GM18520 (cell line): Measurements from ENCODE around the gene FAM124A.

ENCODE experiments used
- ATAC-seq: cut with Tn5 transposase; IDR thresholded peaks from one replicate; pipeline ENCODE4 v1.9.1; 2021; ENCODE audit not compliant: unreplicated experiment

Gene FAM124A

DNA sequence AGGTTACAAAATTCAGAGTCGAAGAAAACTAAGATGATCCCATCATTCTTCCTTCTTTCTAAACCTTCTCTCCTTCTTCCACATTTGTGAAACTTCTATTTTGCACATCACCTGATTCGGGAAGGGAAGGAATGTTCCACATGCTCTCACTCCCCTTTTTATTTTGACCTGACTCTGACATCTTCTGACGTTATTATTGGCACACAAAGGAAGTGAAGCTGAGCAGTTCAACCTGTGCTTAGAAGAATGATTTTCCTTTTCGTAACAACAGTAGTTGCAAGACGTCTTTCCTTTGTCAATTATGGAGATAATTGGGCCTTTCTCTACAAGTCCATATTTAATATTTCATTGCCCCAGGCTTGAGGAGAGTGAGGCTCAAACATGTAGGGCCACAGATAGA is 18.0 kb downstream of the FAM124A start:
- no peak for ATAC-seq

DNA sequence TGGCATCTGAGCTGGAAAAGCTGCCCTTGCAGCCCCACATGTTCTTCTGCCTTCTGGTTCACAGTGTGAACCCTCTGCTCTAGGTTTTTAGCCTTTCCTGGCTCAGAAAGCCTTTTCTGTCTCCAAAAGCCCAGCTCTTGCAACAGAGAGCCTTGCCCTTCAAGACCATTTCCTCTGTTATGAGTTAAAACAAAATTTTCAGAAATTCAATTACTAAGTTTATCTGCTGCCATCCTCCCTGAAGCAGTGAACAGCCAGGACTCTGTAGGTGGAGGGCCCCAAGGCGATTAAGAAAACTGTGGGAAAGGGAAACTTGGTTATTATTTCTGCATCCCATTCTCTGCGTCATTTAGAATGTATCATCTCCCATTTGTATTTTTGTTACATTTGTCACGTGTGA is 18.8 kb downstream of the FAM124A start:
- no peak for ATAC-seq

DNA sequence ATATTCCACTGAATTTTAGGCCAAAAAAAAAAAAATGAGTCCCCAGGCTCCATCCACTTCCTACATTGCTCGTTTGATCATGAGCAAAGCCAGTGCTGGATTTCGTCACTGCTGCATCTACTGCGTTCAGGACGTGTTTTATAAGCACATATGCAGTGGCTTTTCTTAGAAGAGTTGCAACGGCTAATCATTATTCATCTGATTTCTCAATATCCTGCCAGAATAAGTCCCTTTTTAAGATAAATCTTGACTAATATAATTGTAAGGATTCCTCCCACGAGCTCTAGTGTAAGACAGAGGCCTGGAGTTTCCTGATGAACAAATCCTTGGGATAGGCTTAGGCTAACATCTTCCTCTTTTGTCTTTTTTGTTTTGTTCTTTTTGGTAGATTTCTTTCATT is 19.5 kb downstream of the FAM124A start:
- ATAC-seq, result no peak

DNA sequence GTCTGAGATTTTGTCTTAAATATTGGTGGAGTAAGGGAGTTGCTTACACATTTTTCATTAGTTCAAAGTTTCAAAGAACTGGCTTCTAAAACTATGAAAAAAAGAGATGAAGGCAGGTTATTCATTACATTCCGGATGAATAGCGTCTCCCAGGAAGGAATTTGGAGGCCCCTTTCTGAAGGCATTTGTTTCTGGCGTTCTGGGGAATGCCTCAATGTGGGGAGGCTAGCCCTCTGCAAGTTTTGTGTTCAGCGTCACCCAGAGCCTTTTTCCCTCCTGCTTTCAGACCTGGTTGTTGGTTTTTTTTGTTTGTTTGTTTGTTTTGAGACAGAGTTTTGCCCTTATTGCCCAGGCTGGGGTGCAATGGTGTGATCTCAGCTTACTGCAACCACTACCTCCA is 21.0 kb downstream of the FAM124A start:
- ATAC-seq, result no peak

DNA sequence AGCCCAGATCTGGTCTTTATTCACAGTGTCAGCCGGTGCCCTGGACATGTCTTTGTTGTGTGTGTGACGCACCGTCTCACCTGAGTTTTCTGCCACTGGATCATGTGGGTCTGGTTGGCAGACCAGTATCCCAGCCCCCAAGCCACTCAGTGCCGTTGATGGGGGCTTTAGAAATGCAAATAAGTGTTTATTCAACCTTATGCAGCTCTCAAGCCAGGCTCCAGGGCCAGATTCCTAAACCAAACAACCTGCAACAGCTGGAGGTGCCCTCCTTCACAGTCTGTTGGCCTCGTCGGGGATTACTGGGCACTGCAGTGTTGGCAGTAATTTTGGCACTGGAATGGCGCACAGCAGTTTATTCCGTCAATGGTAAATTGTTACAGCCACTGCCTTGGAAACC is 21.6 kb downstream of the FAM124A start:
- ATAC-seq, result no peak

DNA sequence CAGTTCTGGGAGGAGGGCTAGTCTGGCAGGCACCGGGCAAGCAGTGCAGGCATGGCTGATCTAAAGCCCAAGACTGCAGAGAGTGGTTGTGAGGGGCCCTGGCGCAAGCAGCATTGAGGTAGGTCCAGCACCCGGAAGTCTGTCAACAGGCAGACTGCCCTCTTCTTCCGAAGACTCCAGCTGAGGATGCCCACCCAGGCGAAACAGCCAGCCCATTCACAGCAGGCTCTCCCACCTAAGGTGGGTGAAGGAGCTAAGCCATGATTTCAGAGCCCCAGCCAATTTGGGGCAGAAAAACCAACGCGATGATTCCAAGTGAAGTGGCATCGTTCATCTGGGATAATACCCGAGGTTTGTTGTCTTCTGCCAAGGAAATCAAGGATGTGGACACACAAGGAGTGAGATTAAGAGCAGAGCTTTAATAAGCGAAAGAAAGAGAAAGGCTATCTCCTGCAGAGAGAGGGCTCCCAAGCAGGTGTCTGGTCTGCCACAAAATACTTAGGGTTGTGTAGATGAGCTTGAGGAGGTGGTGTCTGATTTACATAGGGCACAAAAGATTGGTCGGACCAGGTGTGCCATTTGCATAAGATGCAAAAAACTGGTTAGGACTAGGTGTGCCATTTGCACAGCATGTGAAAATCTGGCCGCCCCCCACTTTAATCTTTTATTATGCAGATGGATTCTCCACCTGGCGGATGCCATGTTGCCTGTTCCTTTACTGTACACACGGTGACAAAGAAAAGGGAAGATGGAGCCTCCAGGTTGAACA is 22.6 kb downstream of the FAM124A start:
- no peak for ATAC-seq

DNA sequence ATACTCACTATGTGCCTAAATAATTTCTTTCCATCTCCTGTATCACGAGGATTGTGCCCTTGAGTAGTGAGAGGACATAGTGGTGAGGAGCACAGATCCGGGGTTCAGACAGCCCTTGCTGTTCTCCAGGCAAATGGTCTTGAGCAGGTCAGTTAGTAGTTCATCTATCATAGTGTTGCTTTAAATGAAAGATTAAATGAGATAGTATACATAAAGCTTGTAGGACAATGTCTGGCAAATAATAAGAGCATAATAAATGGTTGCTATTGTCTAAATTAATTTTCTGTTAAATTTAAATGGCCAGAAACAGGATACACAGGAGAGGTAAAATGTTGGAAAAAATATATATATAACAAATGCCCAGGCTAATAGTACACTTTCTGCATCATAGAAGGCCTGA is 23.4 kb downstream of the FAM124A start:
- no peak for ATAC-seq

DNA sequence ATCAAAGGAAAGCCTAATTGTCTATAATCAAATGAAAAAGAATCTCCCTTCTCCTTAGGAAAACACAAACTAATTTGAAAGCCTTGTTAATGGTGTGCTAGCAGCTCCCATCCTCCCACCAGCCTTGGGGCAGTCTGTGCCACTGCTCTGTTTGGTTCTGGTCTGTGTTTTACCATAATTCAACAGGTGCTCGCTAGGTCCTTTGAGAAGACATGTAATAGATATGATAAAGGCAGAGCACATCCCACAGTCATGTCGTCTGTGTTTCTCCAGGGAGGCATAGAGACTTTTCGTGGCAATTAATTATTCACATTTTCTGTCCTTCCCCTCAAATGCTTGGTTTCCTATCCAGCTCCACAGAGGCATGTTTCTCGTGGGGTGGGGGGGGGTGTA is 23.8 kb downstream of the FAM124A start:
- no peak for ATAC-seq

DNA sequence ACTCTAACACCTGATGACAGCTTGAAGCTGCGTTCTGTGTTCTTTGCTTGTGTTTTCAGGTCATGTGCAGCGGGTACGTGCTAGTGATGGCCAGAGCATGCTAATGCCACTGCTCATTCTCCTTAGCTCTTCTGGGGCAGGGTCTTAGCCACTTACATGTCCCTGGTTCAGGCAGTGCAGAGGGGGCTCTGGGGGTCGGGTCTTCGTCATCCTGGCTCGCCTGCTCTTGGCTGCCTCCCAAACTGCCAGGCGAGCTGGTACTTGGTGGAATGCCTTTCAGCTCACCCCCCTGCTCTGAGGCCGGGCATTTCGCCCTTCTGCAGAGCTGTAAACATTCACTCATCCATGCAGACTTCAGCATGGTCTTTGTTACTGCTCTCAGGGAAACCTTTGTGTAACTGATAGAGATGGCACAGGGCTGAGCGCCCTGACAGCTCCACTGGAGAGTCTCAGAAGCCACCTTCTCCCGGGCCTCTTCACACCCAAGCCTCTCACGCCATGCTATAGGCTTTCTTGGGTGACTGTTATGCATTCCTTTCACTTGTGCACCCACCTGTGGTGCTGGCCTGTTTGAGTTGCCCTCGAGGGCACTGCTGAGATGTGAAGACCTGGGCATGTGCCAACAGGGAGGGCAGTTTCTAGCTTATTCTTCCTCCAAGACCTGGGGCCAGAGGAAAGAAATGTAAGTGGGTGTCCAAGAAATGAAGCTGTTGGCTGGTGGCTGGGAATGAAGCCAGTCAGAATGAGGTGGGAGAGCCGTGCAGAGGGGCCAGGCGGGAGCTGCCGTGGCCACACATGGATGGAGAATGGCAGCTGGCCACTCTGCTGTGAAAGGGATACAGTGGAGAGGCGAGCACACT is 24.4 kb downstream of the FAM124A start:
- no peak for ATAC-seq

DNA sequence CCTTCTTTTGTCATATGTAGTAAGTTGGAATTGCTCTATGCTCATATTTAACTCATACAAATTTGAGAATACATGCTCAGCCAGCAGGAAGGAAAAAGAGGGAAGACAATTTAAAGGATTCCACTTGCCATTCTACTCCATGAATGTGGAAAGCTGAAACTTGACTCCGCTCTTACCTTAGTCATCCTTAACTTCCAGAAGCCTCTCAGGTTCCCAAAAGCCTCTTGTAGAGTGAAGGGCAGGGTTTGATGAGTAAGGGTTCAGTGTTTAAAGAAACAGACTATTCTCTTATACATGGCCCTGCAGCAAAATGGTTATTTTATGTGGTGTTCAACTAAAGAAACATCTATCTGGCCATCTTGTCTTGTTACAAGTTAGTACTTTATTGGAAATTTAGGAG is 27.1 kb downstream of the FAM124A start:
- no peak for ATAC-seq

DNA sequence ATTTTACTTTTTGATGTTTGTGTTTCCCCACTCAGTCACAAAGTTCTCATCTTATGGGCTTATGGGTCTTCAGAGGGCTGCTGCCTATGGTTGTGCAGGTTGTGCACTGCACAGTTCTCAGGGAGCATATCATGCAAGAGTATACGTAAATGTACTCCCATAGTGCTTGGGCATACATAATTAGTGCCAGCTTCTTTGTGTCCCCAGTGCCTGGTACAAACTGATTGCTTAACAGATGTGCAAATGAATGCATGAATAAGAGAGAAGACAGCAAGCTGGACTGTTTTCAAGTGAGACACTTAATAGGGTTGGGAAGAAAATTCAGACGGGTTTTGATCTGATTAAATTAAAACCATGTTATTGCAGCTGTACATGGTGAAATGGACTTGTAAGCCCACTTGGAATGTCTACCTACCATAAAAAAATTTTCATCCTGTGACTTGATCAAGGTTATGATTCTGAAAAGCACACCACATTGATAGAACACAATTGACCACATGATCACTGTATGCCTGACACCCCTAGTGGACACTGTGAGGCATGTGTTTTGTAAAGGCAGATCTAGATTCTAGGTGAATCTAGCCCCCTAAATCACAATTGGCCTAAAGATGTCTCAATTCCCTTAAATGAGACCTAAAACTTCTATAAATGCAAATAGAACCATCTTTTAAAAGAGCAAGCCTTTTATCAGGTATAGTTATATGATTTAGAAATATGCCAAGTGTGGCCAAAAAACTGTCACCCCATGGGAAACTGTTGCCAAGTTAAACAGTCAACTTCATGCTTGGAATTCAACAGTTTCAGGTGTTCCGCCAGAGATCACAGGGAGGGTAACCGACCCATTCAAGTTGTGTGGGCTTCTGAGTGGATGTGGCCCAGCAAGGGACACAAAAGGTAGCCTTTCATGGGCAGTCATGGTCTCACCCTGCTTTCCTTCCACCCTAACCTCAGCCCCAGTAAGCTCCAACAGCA is 27.9 kb downstream of the FAM124A start:
- no peak for ATAC-seq

DNA sequence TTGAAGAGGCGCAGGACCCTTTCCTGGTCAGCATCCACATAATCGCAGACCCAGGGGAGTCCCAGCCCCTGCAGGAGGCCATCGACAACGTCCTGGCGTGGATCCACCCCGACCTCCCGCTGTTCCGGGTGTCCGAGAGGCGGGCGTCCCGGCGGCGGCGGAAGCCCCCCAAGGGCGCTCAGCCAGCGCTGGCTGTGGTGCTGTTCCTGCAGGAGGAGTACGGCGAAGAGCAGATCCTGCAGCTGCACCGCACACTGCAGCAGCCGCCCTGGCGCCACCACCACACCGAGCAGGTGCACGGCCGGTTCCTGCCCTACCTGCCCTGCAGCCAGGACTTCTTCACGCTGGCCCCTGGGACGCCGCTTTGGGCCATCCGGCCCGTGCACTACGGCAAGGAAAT is 29.3 kb downstream of the FAM124A start:
- ATAC-seq, result no peak

DNA sequence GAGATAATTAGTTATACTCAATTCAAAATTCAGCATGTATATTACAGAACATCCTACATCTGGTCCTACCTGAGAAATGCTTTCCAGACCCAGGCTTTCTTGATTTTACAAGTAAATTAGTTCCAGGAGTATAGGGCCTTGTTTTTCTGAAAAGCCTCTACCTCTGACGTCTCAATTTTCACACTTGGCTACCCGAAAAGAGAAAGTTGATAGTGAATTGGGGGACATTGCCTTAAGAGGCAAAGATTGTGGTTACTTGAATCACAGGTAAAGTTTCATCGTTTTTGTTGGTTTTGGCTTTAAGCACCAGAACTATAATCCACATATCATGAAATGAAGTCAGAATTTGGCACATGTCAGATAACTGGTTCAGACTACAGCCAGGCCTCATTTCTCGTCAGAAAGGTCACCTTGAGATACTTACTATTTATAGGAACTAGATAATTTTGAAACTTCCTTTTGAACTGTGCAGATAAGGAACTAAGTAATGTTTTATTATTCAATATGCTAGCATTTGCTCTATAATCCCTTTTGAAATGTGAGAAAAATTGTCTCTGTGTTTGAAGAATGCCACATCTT is 30.8 kb downstream of the FAM124A start:
- no peak for ATAC-seq

DNA sequence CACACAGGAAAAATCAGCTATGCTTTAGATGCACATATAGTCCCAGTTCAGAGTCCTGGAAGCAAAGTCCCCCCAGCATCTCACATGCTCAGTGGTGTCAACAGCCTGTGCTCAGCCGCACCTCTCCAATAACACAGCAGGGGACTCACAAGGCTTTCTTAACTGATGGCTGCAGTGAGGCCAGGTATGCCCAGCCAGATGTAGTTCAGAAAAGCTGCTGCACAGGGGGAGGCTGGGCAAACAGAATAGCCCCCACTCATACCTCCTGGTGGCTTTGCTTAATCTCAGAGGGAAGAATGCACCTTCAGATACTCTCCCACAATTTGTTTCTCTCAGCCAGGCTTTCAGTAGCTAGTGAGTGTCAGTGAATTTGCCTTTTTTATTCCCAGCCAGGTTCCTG is 33.4 kb downstream of the FAM124A start:
- no peak for ATAC-seq

DNA sequence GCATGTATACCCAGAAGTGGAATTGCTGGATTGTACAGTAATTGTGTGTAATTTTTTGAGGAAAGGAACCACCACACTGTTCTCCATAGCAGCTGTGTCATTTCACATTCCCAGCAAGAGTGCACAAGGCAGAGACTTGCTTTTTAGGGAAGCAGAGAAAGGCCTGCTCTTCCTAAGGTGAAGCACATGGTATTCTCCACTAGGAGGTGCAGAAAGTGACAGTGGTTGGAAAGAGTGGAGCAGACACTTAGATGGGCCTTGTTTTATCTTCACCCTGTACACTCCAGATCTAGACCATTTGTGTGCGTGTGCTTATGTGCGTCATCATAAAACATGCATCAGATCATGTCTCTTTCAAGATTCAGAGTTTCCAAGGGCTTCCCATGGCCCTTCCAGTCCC is 35.0 kb downstream of the FAM124A start:
- no peak for ATAC-seq

DNA sequence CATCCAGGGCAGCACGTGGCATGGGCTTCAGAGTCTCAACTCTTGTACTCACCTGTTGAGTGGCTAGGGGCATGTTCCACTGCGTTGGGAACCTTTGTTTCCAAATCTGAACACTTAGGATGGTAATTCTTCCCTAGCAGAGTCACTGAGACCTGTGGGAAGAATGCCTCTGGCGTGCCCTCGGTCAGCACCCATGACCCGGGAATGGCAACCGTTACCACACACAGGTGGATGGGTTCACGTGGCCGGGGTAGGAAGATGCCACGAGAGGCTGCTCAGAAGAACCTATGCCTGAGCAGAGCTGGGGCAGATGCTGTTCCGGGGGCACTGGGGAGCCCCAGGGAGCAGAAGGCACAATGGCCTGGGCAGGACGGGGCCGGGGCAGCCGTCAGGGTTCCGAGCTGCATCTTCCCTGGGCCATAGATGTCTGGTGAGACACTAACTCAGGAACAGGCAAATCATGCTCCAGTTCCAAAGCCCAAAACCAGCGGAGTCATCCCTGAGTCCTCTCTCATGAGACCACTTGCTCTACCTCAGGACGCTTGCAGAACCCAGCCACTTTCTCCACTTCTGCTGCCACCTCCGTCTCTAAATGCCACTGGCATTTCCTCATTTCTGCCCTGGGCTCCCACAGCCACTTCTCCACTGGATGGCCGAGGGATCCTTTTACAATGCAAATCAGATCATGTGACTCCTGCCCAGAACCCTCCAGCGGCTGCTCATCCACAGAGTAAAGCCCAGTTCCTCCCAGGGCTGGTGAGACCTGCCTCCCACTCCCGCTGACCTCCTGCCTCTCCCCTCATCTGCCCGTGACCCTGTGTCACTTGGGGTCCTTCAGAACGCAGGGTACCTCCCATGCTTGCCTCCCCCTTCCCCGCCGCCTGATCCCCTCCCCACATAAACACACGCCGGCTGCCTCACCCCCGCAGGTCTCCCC is 36.7 kb downstream of the FAM124A start:
- ATAC-seq, result no peak

DNA sequence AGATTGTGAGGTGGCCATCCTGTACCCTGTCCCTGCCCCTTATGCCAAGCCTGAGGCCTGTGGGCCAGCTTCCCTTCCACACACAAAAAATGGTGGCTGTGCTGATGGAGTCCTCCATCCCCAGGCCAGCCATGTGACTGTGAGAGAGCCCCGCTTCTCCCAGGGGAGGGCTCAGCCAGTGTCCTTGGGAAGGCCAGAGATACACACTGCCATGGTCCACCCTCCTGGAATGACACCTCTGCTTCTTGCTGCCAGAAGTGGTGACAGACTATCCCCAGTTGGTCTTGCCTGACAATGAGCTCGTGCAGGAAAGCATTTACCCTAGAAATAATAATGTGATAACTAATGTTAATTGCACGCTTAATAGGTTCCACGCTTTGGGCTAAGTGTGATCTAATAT is 38.0 kb downstream of the FAM124A start:
- no peak for ATAC-seq

DNA sequence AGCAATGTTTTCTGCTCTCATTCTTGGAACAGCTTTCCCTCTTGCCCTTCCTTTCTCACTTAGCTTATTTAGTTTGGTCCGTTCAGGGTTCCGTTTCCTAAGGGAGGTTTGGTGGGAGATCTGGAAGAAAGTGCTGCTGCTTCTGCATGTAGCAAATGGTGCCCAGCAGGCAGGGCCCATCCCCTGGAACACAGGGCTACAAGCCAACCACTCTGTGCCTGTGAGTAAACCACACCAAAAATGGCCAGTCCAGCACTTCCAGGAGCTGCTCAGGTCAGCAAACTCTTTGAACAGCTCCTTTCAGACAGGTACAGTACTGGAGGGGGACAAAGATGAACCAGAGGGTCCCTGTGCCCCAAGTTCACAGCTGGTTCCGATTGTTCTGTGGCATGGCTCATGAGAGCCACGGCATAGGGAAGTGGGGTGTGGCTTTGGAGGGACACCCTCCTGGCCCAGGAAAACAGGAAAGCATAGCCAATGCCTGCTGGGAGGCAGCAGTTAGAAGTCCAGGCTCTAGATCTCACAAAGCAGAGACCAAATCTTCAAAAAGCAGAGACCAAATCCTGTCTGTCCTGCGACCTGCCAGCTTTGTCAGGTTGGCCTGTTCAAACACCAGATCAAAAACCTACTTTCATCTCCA is 39.5 kb downstream of the FAM124A start:
- ATAC-seq, result no peak

DNA sequence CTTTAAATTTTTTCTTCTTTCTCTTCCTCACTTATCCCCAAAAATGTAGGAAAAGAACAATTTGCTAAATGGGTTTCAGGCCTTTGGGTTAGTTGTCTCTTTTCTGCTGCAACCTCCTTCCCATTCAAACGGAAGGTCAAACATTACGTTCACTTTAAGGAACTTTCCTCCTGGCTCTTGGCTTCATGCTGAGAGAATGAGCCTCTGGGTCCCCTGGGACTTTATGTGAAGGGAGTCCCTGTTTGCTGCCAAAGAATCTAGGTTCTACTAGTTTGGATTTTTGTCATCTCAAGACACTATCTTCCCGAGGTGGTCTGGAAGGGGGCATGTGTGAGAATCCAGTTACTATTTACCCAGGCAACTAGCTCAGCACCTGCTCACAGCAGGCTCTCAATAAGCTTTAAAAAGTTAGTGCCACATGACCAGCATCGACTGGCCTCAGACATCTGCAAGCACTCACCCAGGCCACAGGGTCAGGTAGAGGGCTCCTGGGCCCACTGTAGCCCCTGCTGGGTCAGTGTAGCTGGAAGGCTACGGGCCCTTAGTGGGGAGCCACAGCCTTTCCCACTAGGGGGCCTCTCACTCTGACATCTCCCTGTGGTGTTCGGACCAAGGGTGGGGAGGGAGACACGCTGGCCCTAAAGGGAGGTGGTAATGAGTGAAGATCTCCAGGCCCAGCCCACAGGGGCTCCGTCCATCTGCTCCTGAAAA is 40.5 kb downstream of the FAM124A start:
- ATAC-seq, result no peak
